GM20431 (cell line): ENCODE measurements around the gene TADA3.

Experiments
- in situ Hi-C: fragments of 300-500 bp; cut with MseI, MboI; formaldehyde crosslinking; loops from one replicate; pipeline ENCODE4 v1.15.0; 2020; ENCODE audit warnings: low sequenced_read_pairs; ENCODE audit not compliant: unreplicated experiment

TADA3 gene

DNA sequence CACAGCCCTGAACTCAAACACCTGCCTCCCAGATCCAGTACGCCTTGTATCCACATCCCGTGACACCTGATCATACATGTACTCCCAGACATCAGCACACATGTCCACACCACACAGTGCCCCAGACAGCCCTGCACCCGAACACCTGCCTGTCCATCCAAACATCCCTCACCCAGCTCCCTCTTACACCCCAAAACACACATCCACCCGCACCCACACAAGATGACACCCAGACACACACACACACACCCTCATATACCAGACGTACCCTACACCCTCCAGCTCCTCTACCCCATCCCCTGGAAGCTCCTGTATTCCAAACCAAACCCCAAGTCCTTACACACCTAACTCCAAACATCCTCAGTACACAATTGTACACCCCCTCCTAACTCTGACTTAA lies 23.3 kb downstream of the TADA3 start:
- in situ Hi-C loops, result no loop called here

DNA sequence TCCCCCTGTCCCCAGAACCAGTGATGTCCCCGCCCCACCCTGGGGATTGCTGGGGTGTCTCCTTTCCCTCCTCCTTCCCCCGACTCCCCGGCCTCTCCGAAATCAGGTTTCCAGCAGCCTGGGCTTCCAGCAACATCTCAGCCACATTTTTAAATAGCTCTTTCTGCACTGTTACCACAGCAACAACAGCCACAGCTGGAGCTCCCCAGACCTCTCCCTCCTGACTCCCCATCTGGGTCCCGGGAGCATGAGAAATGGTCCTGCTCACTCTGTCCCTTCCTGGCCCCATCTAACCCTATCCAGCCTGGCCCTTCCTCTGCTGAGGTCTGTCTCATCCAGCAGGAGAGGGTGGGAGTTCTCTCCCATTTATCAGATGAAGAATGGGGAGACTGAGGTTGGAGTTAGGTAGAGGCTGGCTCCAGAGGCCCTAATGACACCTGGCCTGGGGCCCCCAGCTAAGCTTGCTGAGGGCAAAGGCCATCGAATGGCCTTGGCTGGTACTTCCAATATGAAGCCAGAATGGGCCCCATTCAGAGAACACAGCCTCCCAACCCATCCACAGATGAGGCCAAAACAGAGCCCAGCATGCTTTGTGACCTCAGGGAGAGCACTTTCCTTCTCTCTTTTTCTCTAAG lies 24.0 kb downstream of the TADA3 start:
- in situ Hi-C loops, result no loop called here

DNA sequence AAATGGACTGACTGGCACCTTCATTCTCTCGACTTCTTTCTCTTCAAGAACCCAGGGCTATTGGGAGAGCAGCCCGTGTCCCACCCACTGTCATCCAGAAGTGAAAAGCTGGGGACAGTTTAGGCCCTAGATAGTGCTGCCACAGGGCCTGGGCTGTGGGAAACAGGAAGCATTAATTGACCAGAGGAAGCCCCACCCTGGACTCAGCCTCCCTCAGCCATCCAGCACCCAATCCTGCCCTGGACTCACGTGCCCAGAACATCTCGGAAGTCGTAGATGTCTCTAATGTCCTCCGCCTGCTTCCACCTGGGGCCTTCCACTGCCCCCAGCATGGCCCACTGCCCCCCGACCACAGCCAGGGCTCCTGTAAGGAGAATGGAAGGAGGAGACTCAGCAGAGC lies 24.9 kb downstream of the TADA3 start:
- in situ Hi-C loops, result no loop called here

DNA sequence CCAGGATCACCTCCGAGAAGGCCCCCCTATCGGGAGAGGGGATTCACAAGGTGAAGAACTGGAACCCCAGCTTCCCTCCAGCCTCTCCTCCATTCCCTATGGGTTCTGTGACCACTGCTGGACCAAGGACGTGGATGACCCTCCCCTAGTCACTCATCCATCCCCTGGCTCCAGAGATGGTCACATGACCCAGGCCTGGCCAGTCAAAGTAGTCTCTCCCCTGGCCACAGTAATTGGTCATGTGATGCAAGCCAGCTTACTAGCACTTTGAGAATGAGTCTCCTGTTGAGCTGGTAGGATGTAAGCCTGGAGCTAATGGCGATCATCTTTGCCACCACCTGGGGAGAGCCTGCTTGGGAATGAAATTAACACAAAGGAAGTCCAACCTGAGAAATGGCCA lies 26.4 kb downstream of the TADA3 start:
- in situ Hi-C loops, result no loop called here

DNA sequence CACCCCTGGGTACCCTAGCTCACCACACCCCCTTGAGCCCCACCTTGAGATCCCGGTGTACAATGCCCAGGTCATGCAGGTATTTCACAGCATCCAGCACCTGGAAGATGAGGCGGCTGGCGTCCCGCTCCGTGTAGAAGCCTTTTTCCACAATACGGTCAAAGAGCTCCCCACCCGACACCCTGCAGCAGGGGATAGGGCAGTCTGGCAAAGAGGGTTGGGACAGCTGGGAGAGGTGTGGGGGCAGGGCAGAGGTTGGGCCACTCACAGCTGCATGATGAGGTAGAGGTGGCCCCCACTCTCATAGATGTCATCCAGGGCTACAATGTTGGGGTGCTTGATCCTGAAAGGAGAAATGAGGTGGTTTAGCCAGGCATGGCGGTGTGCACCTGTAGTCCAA lies 29.4 kb downstream of the TADA3 start:
- in situ Hi-C loops, result no loop called here

DNA sequence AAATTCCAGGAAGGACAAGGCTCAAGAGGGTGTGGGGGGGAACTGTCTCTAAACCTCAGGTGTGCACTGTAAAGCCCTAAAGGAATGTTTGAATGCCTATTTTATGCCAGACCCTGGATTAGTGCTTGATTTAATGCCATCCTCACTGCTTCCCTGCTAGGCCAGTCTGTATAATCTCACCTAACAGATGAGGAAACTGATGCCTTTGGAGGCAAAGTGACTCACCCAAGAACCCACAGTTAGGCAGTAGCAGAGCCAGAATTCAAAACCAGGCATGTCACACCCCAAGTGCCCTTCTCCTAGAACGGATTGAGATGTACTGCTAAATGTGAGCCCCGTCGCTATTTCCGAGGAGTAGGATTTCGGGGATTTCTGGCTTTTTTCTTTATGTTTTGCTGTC lies 30.4 kb downstream of the TADA3 start:
- in situ Hi-C loops, result no loop called here

DNA sequence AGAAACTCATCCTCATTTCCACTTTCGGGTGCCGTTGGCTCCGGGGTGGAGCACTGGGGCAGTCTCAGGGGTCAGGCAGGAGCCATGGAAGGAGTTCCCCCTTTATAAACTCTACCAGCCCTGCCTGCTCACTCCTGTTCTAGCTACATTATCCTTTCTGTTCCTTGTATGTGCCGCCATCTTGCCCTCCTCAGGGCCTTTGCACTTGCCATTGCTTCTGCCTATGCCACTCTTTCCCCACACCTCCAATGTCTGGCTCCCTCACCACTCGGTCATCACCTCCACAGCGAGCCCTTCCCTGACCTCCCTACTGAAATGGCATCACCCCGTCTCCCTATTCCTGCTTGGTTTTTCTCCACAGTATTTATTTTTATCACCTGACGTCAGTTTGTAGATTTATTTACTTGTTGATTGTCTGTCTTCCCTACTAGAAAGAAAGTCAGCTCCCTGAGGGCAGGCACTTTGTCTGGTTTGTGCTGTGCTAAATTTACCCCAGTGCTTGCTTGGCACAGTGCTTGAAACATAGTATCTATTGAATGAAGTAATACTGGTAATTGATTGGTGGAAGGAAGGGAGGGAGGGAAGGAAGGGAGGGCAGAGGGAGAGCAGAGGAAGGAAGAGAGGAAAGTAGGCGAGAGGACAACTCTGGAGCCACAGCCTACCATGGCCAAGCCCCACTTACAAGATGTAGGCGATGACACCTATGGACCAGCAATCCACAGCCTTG lies 31.3 kb downstream of the TADA3 start:
- in situ Hi-C loops, result no loop called here

DNA sequence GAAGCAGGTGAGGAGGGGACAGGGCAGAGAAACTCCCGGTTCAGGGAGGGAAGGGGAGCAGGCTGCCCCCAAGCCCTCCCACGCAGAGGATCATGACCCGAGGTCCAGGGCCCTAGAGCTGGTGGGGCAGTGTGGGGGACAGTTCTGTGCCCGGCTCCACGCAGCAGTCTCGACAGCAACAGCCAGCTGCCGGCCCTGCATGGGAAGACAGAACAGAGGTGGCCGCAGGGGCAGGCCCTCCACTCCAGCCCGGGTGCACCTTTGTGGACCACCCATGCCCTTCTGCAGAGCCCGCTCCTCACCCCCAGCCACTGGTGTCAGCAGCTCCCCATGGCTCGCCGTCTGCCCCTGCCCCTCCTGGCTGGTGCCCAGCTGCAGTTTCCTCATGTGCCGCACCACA lies 34.8 kb downstream of the TADA3 start:
- in situ Hi-C loops, result no loop called here

DNA sequence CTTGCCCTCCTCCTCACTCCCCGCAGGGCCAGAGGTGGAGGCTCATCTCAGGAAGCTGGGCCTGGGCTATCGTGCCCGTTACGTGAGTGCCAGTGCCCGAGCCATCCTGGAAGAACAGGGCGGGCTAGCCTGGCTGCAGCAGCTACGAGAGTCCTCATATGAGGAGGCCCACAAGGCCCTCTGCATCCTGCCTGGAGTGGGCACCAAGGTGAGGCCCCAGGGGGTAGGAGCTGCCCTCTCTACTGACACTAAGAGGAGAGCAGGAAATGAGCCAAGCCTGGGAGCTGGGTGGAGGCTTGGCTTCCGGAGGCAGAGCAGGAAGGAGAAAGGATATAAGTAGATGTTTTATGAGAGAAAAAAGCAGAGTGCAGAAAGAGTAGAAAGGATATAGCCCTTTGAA lies 37.6 kb downstream of the TADA3 start:
- in situ Hi-C loops, result no loop called here

DNA sequence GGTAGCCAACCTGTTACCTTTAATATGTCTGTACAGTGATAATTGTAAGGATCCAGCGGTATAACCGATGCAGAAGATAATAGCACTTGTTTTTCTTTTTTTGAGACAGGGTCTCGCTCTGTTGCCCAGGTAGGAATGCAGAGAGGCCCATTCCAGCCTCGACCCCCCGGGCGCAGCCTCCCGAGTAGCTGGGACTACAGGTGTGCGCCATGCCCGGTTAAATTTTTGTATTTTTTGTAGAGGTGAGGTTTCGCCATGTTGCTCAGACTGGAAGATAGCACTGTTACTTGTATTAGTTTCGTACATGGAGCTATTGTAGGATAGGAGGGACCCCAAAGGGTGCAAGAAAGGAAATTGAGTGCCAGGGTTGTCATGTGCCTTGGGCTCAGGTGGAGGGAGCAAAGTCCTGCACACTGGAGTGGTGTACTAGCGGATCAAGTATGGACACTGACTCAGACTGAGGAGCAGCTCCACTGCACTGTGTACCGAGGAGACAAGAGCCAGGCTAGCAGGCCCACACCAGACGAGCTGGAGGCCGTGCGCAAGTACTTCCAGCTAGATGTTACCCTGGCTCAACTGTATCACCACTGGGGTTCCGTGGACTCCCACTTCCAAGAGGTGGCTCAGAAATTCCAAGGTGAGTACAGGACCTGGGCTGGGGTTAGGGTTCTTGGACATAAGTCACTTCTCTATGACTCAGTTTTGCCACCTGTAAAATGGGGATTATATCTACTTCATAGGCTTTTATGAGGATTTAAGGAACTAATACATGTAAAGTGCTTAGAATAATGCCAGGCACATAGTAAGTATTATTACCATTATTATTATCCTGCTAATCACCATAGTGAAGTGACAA lies 41.5 kb downstream of the TADA3 start:
- in situ Hi-C loops, result no loop called here

DNA sequence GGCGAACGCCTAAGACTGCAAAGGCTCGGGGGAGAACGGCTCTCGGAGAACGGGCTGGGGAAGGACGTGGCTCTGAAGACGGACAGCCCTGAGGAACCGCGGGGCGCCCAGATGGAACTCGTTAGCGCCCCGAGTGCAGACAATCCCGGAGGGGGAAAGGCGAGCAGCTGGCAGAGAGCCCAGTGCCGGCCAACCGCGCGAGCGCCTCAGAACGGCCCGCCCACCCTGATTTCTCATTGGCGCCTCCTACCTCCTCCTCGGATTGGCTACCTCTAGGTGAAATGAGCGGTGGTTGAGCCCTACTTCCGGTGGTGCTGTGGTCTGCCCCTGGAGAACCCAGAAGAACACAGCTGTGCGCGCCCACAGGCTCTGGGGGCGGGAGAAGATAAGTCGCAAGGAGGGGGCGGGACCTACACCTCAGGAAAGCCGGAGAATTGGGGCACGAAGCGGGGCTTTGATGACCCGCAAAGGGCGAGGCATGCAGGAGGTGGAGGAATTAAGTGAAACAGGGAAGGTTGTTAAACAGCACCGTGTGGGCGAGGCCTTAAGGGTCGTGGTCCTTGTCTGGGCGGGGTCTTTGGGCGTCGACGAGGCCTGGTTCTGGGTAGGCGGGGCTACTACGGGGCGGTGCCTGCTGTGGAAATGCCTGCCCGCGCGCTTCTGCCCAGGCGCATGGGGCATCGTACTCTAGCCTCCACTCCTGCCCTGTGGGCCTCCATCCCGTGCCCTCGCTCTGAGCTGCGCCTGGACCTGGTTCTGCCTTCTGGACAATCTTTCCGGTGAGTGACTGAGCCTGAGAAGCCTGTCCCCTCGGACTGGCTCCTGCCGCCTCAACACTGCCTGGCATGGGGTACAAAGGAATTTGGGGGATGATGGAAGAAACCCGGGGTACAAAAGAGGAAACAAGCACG lies 42.4 kb downstream of the TADA3 start, which contains the start of gene OGG1:
Gene OGG1 (plus strand): TSS at position 308 of the 911 bp plus-strand sequence. CDS start 335 bp downstream, at position 643.
- in situ Hi-C loops, result no loop called here

DNA sequence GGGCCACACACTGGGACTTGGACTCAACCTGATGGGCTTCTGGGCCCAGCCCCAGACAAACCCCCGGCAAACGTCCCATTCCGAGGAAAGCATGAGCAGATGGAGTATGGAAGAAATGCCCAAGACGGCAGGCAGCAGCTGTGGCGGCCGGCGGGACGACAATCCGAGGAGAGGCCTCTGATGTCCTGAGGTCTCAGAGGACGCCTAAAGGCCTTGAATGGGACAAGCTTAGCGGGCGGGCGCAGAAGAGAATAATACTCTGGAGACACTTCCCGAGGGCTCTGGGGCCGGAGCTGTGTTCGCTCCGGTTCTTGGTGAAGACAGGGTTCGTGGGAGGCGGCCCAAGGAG lies 43.0 kb downstream of the TADA3 start:
- in situ Hi-C loops, result no loop called here

DNA sequence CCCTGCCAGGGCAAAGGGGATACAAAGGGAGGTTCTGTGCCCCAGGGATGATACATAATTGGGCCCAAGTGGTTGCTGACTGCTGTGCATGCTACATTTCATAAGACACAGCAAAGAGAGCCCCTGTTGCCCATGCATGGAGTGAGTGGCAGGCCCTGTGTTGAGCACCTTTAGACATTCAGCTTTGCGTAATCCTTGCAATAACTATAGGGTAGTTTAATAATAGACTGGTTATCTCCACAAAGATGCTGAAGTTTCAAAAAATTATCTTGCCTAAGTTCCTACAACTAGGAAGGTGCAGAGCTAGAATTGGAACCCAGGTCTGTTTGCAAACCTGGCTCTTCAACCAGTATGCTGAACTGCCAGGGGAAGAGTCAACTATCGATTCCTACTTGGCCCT lies 44.2 kb downstream of the TADA3 start:
- in situ Hi-C loops, result no loop called here

DNA sequence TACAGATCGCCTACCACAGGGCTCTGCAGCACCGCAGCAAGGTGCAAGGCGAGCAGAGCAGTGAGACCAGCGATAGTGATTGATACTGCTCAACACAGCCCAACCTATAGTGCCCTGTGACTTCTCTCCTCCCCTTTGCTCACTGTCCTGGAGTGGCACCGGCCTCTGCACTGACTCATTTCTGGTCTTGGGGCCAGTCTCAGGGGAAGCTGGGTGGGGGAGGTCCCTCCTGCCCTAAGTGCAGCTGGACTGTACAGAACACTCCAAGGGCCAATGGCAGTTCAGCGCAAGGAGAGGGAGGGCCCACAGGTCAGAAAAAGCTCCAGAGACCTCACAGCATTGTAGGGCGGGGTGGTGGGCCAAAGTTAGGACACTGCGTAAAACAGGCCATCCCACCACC lies 45.0 kb downstream of the TADA3 start:
- in situ Hi-C loops, result no loop called here

DNA sequence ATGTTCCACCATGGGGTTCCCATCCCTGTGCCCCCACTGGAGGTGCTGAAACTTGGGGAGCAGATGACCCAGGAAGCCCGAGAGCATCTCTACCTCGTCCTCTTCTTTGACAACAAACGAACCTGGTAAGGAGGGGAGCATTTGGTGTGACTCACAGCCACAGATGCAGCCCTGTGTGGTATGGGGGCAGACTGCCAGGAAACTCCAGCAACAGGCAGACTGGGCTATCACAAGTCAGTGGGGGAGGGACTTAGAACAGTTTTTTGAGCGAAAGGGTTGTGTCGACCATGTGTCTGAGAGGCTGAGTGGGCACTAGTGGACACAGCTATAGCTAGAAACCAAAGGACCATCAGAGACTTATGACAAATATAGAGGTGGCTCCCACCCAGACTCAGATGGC lies 45.9 kb downstream of the TADA3 start:
- in situ Hi-C loops, result no loop called here

DNA sequence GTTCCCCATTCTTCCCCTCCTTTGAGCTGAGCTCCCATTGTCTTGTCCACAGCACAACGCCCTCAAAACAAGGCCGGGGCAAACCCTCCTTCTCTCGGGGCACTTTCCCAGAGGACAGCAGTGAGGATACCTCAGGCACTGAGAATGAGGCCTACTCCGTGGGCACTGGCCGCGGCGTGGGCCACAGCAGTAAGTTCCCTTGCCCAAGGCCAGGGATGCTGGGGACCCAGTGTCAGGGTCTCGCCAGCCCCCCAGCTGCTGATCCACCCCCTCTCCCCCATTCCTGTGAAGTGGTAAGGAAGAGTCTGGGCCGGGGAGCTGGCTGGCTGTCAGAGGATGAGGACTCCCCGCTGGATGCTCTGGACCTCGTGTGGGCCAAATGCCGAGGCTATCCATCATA lies 46.8 kb downstream of the TADA3 start:
- in situ Hi-C loops, result no loop called here

DNA sequence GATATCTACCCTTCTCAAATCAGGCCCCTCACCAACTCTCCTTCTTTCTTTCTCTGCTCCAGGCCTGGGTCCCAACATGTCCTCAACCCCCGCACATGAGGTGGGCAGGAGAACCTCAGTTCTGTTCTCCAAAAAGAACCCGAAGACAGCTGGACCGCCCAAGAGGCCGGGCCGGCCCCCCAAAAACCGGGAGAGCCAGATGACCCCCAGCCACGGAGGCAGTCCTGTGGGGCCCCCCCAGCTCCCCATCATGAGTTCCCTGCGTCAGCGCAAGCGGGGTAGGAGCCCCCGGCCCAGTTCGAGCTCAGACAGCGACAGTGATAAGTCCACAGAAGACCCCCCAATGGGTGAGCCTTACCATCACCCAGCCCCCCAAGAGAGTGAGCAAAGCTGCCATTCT lies 48.1 kb downstream of the TADA3 start:
- in situ Hi-C loops, result no loop called here

DNA sequence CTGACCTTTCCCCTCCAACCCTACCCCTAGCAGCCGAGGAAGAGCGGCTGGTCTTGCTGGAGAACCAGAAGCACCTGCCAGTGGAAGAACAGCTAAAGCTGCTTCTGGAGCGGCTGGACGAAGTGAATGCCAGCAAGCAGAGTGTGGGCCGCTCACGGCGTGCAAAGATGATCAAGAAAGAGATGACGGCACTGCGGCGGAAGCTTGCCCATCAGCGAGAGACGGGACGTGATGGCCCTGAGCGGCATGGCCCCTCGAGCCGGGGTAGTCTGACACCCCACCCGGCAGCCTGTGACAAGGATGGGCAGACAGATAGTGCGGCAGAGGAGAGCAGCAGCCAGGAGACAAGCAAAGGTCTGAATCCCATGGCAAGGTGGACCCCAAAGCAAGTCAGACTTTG lies 48.7 kb downstream of the TADA3 start:
- in situ Hi-C loops, result no loop called here

DNA sequence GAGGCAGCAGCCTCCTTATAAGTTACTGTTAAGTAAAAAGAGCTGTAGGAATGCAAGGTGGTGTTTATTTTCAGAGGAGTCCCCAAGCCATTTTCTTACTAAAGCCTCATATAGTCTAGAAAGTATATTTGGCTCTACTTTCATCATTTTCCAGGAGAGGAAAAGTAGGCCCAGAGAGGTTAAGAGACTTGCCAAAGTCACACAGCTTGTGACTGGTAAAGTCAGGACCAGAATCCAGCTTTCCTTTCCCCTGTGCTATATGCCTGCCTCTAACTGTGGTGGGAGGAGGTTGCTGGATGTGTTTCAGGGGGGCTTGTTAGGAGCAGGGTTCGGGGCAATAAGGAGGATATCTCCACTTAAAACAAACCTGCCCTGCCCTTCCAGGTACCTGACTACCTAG lies 49.7 kb downstream of the TADA3 start:
- in situ Hi-C loops, result no loop called here

DNA sequence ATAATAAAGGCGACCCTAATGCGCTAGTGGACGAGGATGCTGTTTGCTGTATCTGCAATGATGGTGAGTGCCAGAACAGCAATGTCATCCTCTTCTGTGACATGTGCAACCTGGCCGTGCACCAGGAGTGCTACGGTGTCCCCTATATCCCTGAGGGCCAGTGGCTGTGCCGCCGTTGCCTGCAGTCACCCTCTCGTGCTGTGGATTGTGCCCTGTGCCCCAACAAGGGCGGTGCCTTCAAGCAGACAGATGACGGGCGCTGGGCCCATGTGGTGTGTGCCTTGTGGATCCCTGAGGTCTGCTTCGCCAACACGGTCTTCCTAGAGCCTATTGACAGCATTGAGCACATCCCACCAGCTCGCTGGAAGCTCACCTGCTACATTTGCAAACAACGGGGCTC lies 53.1 kb downstream of the TADA3 start:
- in situ Hi-C loops, result no loop called here
